HepG2 (cell line): ENCODE data around the gene DCTN1. TPM values are rescaled to one million over a fixed set of nuclear protein-coding genes. Genes with fewer than 3 reads are reported as not detected.

Source experiments
- ADNP ChIP-seq: sonication (generic); formaldehyde crosslinking; IDR thresholded peaks from 2 replicates; pipeline ENCODE4 v1.4.0; 2020; ENCODE audit warnings: missing genetic modification reagents
- ARHGAP35 ChIP-seq: sonication (generic); formaldehyde crosslinking; IDR thresholded peaks from 2 replicates; pipeline ENCODE4 v1.9.0; 2022; ENCODE audit warnings: mild to moderate bottlenecking, inconsistent platforms, moderate library complexity, missing genetic modification reagents, borderline replicate concordance
- BRCA1 ChIP-seq: sonication (generic); formaldehyde crosslinking; IDR thresholded peaks from 2 replicates; pipeline ENCODE4 v1.4.0; 2020; ENCODE audit warnings: missing genetic modification reagents
- CHD2 ChIP-seq: IDR thresholded peaks from 2 replicates; pipeline ENCODE4 v1.6.1; 2011; ENCODE audit warnings: low read depth, low read length, improper control_type of control experiment
- EEA1 ChIP-seq: sonication (generic); formaldehyde crosslinking; IDR thresholded peaks from 2 replicates; pipeline ENCODE4 v1.5.1; 2020; ENCODE audit warnings: mild to moderate bottlenecking, missing genetic modification reagents, borderline replicate concordance
- FOXK2 ChIP-seq: fragments of 450-650 bp; IDR thresholded peaks from 2 replicates; pipeline ENCODE4 v1.6.1; 2016
- GLI4 ChIP-seq: sonication (generic); formaldehyde crosslinking; IDR thresholded peaks from 2 replicates; pipeline ENCODE4 v1.5.1; 2020; ENCODE audit warnings: missing genetic modification reagents, mild to moderate bottlenecking, moderate library complexity, borderline replicate concordance
- KDM4B ChIP-seq: sonication (generic); formaldehyde crosslinking; IDR thresholded peaks from 2 replicates; pipeline ENCODE4 v1.4.0; 2020; ENCODE audit warnings: missing genetic modification reagents
- KLF12 ChIP-seq: sonication (generic); formaldehyde crosslinking; IDR thresholded peaks from 2 replicates; pipeline ENCODE4 v1.4.0; 2020; ENCODE audit warnings: missing genetic modification reagents, borderline replicate concordance
- KMT2B ChIP-seq: IDR thresholded peaks from 2 replicates; pipeline ENCODE4 v1.6.1; 2016; ENCODE audit warnings: missing genetic modification reagents, missing compliant biosample characterization
- NFE2L2 ChIP-seq: fragments of 150-350 bp; IDR thresholded peaks from 2 replicates; pipeline ENCODE4 v1.6.1; 2014; ENCODE audit warnings: low read length
- NFYC ChIP-seq: IDR thresholded peaks from 2 replicates; pipeline ENCODE4 v1.6.1; 2016; ENCODE audit warnings: missing genetic modification reagents, missing compliant biosample characterization
- RORA ChIP-seq: sonication (generic); formaldehyde crosslinking; IDR thresholded peaks from 2 replicates; pipeline ENCODE4 v1.5.0; 2020; ENCODE audit warnings: mild to moderate bottlenecking, missing genetic modification reagents, moderate library complexity
- SIX4 ChIP-seq: sonication (generic); formaldehyde crosslinking; IDR thresholded peaks from 2 replicates; pipeline ENCODE4 v1.4.0; 2020; ENCODE audit warnings: missing genetic modification reagents
- SPEN ChIP-seq: sonication (generic); formaldehyde crosslinking; IDR thresholded peaks from 2 replicates; pipeline ENCODE4 v1.5.1; 2020; ENCODE audit warnings: low read depth, mild to moderate bottlenecking, missing genetic modification reagents
- YEATS4 ChIP-seq: sonication (generic); formaldehyde crosslinking; IDR thresholded peaks from 2 replicates; pipeline ENCODE4 v1.4.0; 2020; ENCODE audit warnings: missing genetic modification reagents, borderline replicate concordance
- ZFP36L2 ChIP-seq: sonication (generic); formaldehyde crosslinking; IDR thresholded peaks from 2 replicates; pipeline ENCODE4 v1.4.0; 2020; ENCODE audit warnings: missing genetic modification reagents
- ZFX ChIP-seq: sonication (generic); formaldehyde crosslinking; IDR thresholded peaks from 2 replicates; pipeline ENCODE4 v1.4.0; 2020; ENCODE audit warnings: mild to moderate bottlenecking, low read depth, missing genetic modification reagents, moderate library complexity
- ZNF382 ChIP-seq: sonication (generic); formaldehyde crosslinking; IDR thresholded peaks from 2 replicates; pipeline ENCODE4 v1.5.0; 2020; ENCODE audit warnings: missing genetic modification reagents, mild to moderate bottlenecking, borderline replicate concordance
- ZNF564 ChIP-seq: sonication (generic); formaldehyde crosslinking; IDR thresholded peaks from 2 replicates; pipeline ENCODE4 v1.8.1; 2023; ENCODE audit warnings: mild to moderate bottlenecking, missing genetic modification reagents
- polyA plus RNA-seq, 8 experiments: library from polyadenylated mRNA; depleted of rRNA in 3 of 8; stranded (reverse) in 7 of 8; unstranded in 1 of 8; fragments of >200 nt; fragmentation: Illumina TruSeq in 4 of 8; extraction: Trizol in 4 of 8; gene quantifications; 2 replicates each; pipeline versions ENCODE4 v1.2.1 to v1.2.3, GENCODE V29; 2011 to 2016; ENCODE audit warnings: low read depth in 4 of 8, missing spikeins in 1 of 8, mixed read lengths in 1 of 8; ENCODE audit not compliant: insufficient read depth in 1 of 8
- total RNA-seq, 5 experiments: library from RNA; depleted of rRNA; stranded (reverse); fragments of >200 nt; fragmentation: Illumina TruSeq; extraction: Trizol; gene quantifications; 2 replicates each; pipeline ENCODE4 v1.2.3, GENCODE V29; 2016; ENCODE audit warnings: low read depth in 1 of 5
- TF ChIP-seq, protein P1 (sequence below): sonication (generic); formaldehyde crosslinking; IDR thresholded peaks from 2 replicates; pipeline ENCODE4 v1.4.0; 2020; ENCODE audit warnings: mild to moderate bottlenecking, missing genetic modification reagents
- TF ChIP-seq, protein P2 (sequence below): sonication (generic); formaldehyde crosslinking; IDR thresholded peaks from 2 replicates; pipeline ENCODE4 v1.8.0; 2022; ENCODE audit warnings: missing genetic modification reagents, mild to moderate bottlenecking, borderline replicate concordance
- TF ChIP-seq, protein P3 (sequence below): sonication (generic); formaldehyde crosslinking; IDR thresholded peaks from 2 replicates; pipeline ENCODE4 v1.5.1; 2020; ENCODE audit warnings: mild to moderate bottlenecking, missing genetic modification reagents, moderate library complexity
- TF ChIP-seq, protein P4 (sequence below): sonication (generic); formaldehyde crosslinking; IDR thresholded peaks from 2 replicates; pipeline ENCODE4 v1.5.0; 2020; ENCODE audit warnings: mild to moderate bottlenecking, missing genetic modification reagents

Gene DCTN1
- total and polyA plus RNA-seq, 2 of the 13 experiments (the other 11 are each of a cell fraction or from before 2014, with no cell fraction given), result 73.2 to 122 TPM

DNA sequence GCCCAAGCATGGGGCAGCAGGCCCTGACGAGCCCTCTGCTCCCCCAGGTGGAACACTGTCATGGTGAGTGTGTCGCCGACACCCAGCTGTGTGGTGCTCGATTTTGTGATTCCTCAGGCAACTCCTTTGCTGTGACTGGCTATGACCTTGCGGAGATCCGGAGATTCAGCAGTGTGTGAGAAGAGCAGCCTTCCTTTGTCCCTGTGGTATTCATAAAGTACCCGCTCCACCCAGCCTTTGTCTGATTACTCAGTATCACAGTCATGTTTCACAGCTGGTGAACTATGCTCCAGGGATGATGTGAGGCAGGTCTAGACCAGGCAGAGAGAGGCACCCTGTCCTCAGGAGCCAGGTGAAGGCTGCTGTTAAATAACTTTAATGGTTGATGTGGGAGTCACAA, 45.4 kb upstream of the DCTN1 start (continued):
- TF ChIP-seq BRCA1 (CRISPR knock-in tag) (no peak), NFE2L2 (no peak), SIX4 (CRISPR knock-in tag) (no peak), SPEN (CRISPR knock-in tag) (no peak), KDM4B (no peak), KMT2B (CRISPR knock-in tag) (no peak), NFYC (CRISPR knock-in tag) (no peak), GLI4 (CRISPR knock-in tag) (no peak), ZNF564 (no peak), ARHGAP35 (CRISPR knock-in tag) (no peak), EEA1 (CRISPR knock-in tag) (no peak), YEATS4 (CRISPR knock-in tag) (no peak), ZNF382 (no peak), CHD2 (no peak), ADNP (CRISPR knock-in tag) (no peak), KLF12 (CRISPR knock-in tag) (no peak), RORA (CRISPR knock-in tag) (no peak), ZFP36L2 (CRISPR knock-in tag) (no peak), ZFX (no peak), FOXK2 (no peak)
- TF ChIP-seq, protein P1, sequence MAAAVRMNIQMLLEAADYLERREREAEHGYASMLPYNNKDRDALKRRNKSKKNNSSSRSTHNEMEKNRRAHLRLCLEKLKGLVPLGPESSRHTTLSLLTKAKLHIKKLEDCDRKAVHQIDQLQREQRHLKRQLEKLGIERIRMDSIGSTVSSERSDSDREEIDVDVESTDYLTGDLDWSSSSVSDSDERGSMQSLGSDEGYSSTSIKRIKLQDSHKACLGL (CRISPR knock-in tag), result no peak
- TF ChIP-seq, protein P2, sequence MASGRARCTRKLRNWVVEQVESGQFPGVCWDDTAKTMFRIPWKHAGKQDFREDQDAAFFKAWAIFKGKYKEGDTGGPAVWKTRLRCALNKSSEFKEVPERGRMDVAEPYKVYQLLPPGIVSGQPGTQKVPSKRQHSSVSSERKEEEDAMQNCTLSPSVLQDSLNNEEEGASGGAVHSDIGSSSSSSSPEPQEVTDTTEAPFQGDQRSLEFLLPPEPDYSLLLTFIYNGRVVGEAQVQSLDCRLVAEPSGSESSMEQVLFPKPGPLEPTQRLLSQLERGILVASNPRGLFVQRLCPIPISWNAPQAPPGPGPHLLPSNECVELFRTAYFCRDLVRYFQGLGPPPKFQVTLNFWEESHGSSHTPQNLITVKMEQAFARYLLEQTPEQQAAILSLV (CRISPR knock-in tag), result 0 out of 2 replicates have a peak, but pooled peaks have one; percentile 40
- TF ChIP-seq, protein P3, sequence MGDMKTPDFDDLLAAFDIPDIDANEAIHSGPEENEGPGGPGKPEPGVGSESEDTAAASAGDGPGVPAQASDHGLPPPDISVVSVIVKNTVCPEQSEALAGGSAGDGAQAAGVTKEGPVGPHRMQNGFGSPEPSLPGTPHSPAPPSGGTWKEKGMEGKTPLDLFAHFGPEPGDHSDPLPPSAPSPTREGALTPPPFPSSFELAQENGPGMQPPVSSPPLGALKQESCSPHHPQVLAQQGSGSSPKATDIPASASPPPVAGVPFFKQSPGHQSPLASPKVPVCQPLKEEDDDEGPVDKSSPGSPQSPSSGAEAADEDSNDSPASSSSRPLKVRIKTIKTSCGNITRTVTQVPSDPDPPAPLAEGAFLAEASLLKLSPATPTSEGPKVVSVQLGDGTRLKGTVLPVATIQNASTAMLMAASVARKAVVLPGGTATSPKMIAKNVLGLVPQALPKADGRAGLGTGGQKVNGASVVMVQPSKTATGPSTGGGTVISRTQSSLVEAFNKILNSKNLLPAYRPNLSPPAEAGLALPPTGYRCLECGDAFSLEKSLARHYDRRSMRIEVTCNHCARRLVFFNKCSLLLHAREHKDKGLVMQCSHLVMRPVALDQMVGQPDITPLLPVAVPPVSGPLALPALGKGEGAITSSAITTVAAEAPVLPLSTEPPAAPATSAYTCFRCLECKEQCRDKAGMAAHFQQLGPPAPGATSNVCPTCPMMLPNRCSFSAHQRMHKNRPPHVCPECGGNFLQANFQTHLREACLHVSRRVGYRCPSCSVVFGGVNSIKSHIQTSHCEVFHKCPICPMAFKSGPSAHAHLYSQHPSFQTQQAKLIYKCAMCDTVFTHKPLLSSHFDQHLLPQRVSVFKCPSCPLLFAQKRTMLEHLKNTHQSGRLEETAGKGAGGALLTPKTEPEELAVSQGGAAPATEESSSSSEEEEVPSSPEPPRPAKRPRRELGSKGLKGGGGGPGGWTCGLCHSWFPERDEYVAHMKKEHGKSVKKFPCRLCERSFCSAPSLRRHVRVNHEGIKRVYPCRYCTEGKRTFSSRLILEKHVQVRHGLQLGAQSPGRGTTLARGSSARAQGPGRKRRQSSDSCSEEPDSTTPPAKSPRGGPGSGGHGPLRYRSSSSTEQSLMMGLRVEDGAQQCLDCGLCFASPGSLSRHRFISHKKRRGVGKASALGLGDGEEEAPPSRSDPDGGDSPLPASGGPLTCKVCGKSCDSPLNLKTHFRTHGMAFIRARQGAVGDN, result peak; percentile 41; the same call in 1 of the 2 replicates
- TF ChIP-seq, protein P4, sequence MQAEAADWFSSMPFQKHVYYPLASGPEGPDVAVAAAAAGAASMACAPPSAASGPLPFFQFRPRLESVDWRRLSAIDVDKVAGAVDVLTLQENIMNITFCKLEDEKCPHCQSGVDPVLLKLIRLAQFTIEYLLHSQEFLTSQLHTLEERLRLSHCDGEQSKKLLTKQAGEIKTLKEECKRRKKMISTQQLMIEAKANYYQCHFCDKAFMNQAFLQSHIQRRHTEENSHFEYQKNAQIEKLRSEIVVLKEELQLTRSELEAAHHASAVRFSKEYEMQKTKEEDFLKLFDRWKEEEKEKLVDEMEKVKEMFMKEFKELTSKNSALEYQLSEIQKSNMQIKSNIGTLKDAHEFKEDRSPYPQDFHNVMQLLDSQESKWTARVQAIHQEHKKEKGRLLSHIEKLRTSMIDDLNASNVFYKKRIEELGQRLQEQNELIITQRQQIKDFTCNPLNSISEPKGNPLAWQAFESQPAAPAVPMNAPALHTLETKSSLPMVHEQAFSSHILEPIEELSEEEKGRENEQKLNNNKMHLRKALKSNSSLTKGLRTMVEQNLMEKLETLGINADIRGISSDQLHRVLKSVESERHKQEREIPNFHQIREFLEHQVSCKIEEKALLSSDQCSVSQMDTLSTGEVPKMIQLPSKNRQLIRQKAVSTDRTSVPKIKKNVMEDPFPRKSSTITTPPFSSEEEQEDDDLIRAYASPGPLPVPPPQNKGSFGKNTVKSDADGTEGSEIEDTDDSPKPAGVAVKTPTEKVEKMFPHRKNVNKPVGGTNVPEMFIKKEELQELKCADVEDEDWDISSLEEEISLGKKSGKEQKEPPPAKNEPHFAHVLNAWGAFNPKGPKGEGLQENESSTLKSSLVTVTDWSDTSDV, result no peak
